Neutrophil (primary cell): ENCODE data around the gene AGAP1.

Experiments used
- H3K27ac ChIP-seq: fragments of 200-600 bp; sonication (generic); 2 replicates; pipeline ENCODE4 v1.5.1; 2016; ENCODE audit warnings: mild to moderate bottlenecking, moderate library complexity
- H3K27me3 ChIP-seq: fragments of 200-600 bp; sonication (generic); 2 replicates; pipeline ENCODE4 v1.6.0; 2016; ENCODE audit warnings: mild to moderate bottlenecking
- H3K36me3 ChIP-seq: fragments of 200-600 bp; sonication (generic); 2 replicates; pipeline ENCODE4 v1.5.1; 2017
- H3K4me1 ChIP-seq, 2 experiments: fragments of 200-600 bp in 1 of 2; sonication (generic) in 1 of 2; 1 replicate in 1 of 2; 2 replicates in 1 of 2; pipeline versions ENCODE4 v1.5.1 to v1.6.1; 2013 to 2016; ENCODE audit warnings: low read depth in 1 of 2, low read length in 1 of 2, mild to moderate bottlenecking in 1 of 2, moderate library complexity in 1 of 2; ENCODE audit not compliant: control insufficient read depth in 1 of 2, insufficient read depth in 1 of 2
- H3K4me3 ChIP-seq, 2 experiments: fragments of 200-600 bp in 1 of 2; sonication (generic) in 1 of 2; 1 replicate in 1 of 2; 2 replicates in 1 of 2; pipeline ENCODE4 v1.5.1; 2013 to 2016; ENCODE audit warnings: low read depth in 1 of 2, low read length in 1 of 2, mild to moderate bottlenecking in 1 of 2, moderate library complexity in 1 of 2
- H3K9me3 ChIP-seq: fragments of 200-600 bp; sonication (generic); 2 replicates; pipeline ENCODE4 v1.5.1; 2016
- TF ChIP-seq, protein P1 (sequence below): fragments of 200-600 bp; sonication (generic); IDR thresholded peaks from 2 replicates; pipeline ENCODE4 v1.5.1; 2016; ENCODE audit warnings: antibody characterized with exemption

Gene AGAP1

DNA sequence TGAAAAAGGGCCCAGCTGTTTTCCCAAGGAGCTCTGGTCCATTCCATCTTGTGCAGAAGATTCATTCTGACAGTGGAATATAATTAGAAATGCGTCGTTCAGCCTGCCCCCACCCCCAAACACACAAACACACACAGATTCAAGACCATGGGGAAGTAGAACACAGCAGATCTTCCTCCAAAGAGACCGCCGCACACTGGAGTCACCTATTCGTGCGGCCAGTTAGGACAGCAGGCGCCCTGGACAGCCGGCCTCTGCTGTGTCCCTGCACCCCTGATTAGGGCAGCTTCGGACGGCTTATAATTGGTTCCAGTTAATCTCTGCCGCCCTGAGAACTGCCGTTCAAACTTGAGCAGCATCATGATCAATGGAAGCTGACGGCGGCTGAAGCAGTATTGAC is 558.4 kb downstream of the AGAP1 start:
- Histone ChIP-seq H3K9me3 (no peaks in the 10 kb centered on the region), H3K4me1 (no peaks in the 10 kb centered on the region), H3K27ac (no peak overlapping the region), H3K27me3 (peaks cover 50% of the 10 kb centered on the region), H3K4me3 (no peak overlapping the region), H3K36me3 (no peaks in the 10 kb centered on the region)
- TF ChIP-seq, protein P1, sequence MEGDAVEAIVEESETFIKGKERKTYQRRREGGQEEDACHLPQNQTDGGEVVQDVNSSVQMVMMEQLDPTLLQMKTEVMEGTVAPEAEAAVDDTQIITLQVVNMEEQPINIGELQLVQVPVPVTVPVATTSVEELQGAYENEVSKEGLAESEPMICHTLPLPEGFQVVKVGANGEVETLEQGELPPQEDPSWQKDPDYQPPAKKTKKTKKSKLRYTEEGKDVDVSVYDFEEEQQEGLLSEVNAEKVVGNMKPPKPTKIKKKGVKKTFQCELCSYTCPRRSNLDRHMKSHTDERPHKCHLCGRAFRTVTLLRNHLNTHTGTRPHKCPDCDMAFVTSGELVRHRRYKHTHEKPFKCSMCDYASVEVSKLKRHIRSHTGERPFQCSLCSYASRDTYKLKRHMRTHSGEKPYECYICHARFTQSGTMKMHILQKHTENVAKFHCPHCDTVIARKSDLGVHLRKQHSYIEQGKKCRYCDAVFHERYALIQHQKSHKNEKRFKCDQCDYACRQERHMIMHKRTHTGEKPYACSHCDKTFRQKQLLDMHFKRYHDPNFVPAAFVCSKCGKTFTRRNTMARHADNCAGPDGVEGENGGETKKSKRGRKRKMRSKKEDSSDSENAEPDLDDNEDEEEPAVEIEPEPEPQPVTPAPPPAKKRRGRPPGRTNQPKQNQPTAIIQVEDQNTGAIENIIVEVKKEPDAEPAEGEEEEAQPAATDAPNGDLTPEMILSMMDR: no peak

DNA sequence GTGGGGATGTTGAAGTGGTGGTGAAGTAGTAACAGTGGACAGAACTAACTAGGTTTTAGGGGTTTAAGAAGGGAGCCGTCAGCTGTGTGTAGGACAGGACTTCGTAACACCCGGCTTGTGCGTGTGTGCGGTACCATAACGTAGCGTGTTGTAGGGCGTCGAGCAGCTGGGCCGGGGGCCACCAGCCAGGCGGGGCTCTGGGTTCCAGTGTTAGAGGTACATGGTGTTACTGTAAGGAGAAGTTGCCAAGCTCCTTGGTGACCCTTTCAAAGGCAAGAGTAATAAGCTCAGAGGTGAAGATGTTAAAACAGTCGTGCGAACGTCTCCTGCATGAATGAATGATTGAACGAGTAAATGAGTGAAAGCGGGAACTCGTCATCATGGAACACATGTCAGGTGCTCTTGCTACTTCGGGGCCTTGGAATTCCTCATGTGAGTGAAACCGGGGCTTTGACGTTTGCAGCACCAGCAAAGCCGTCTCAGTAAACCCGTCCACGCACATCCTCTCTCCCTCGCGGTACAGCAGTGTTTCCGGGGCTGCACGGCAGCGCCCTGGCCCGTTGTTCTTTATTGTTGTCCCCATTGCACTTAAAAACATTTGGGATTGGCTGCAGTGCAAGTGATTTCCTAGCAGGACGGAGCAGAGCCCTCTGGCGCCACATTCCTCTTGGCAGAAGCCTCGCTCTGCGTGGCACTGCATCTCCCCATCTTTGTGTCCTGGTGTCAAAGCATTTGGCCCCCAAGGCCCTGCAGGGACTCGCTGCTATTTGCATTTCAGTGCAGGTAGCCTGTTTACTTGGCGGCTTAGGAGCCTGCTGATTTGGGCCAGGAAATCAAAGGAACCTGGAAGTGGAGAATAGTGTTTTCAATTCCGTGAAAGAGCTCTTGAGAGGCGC is 559.3 kb downstream of the AGAP1 start:
- TF ChIP-seq, protein P1: no peak
- Histone ChIP-seq H3K36me3 (no peaks in the 10 kb centered on the region), H3K4me3 (no peak overlapping the region), H3K27ac (no peak overlapping the region), H3K4me1 (no peaks in the 10 kb centered on the region), H3K27me3 (peaks cover 50% of the 10 kb centered on the region), H3K9me3 (no peaks in the 10 kb centered on the region)

DNA sequence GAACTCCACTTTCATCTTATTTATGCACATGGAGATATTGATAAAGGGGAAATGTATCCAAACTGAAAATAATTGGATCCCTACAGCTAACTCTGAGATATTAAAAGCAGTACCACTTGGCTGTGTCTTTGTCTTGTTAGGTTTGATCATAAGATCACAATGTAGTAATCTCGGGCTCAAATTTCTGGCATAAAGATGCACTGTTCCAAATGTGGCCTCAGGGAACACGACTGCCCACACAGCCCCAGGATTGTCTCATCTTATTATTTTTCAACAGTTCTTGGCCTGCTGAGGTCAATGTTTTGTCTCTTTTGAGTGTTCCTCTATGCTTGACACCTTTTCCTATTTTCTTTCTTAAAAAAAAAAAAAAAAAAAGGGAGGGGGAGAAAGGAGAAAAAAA is 560.3 kb downstream of the AGAP1 start:
- H3K9me3 ChIP-seq: no peaks in the 10 kb centered on the region
- H3K36me3 ChIP-seq: no peaks in the 10 kb centered on the region
- H3K4me1 ChIP-seq: no peaks in the 10 kb centered on the region
- no peak overlapping the region for H3K27ac ChIP-seq
- peaks cover 50% of the 10 kb centered on the region for H3K27me3 ChIP-seq
- H3K4me3 ChIP-seq: no peak overlapping the region
- TF ChIP-seq, protein P1: no peak

DNA sequence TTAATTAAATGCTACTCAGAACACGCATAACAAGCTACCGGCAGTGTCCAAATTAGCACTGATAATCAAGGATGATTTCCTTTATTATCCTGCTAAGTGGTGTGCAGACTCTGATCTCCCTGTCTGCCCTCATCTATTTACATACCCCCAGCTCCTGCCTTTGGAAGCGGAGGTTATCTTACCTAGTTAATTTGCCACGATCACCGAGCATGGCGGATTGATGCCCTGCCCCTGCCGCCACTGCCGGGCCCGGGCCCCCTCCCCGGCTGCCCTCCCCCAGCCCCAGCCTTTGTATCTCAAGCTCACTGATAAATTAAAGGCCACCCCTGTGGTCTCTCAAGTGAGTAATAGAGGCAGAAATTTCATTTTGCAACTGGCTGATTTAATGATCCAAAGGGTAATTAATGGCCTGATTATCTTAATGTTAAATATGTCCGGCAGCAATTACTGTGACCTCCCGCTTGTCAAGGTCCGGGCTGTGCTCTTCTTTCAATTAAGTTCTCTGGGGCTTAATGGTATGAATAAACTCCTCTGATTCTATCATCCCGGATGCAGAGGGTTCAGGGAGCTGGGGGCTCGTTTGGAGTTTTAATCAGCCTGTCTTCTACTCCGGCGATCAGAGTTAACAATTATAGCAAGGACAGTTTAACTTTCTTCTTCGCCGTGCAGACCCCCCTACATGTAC is 560.9 kb downstream of the AGAP1 start:
- H3K36me3 ChIP-seq: no peaks in the 10 kb centered on the region
- TF ChIP-seq, protein P1: no peak
- no peak overlapping the region for H3K4me3 ChIP-seq
- H3K9me3 ChIP-seq: no peaks in the 10 kb centered on the region
- peaks cover 50% of the 10 kb centered on the region for H3K27me3 ChIP-seq
- H3K4me1 ChIP-seq: no peaks in the 10 kb centered on the region
- H3K27ac ChIP-seq: no peak overlapping the region

DNA sequence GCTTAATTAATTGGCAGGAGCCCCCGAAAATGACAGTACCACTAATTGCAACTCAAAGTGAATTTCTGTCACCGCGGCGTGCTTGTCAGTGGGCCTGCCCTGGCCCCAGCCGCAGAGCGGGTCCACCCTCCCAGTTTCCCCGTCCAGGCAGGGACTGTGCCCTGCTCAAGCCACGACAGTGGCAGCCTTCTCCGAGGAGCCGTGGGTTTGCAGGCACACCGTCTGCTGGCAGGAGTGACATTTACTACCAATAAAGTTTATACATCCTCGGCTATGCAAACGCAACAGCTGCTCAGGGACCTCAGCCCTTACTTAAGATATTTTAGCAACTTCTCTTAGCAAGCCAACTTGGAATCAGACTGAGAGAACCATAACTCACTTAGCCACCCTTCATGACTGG is 561.6 kb downstream of the AGAP1 start:
- no peak overlapping the region for H3K4me3 ChIP-seq
- no peak overlapping the region for H3K27ac ChIP-seq
- peaks cover 50% of the 10 kb centered on the region for H3K27me3 ChIP-seq
- H3K4me1 ChIP-seq: no peaks in the 10 kb centered on the region
- no peaks in the 10 kb centered on the region for H3K36me3 ChIP-seq
- no peaks in the 10 kb centered on the region for H3K9me3 ChIP-seq
- TF ChIP-seq, protein P1: no peak
